GM10248 (cell line): ENCODE data around the gene FOXA1.

Experiments used
- CTCF ChIA-PET: fragments of 300-600 bp; sonication (Branson Sonifier 250); formaldehyde crosslinking; extraction: SDS; loops from one replicate; lab custom pipeline; 2021; ENCODE audit warnings: antibody characterized with exemption; lab: Yijun Ruan, JAX
- POLR2A ChIA-PET: fragments of 350-650 bp; sonication (Branson Sonifier 250); formaldehyde crosslinking; extraction: SDS; loops from one replicate; lab custom pipeline; 2020; ENCODE audit warnings: antibody characterized with exemption; lab: Yijun Ruan, JAX
- DNase-seq: peaks from one replicate; pipeline ENCODE4 v3.0.0; 2012; ENCODE audit errors: extremely low spot score
- TF ChIP-seq, protein P1 (sequence below): IDR thresholded peaks from 2 replicates; pipeline ENCODE4 v1.5.1; 2012; ENCODE audit warnings: mild to moderate bottlenecking, low read depth; ENCODE audit errors: extremely low read depth, missing control alignments, control extremely low read depth

The FOXA1 gene

DNA sequence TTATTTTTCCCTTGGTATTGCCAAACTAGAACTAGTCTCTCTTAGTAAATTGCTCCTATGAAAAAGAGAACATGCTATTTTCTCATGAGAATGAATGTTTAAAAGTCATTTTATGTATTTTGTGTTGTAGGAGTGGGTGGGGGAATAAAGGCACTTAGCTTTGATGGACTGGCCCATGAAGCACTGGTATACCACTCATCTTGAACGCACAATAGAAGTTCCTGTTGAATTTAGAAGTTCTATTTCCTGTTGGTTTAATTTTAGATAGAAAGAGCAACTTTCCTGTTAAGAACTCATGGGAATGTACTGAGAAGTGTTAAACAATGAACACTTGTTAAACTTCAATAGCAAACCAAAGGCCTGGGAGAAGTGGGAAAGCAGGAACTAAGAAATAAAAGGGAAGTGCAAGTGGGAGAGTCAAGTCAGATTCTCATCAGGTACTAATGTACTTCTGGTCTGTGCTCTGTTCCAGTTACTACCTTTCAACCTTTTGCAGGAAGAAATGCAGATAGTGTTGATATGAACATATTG is 23.5 kb upstream of the FOXA1 start:
- POLR2A ChIA-PET: no interaction called here
- CTCF ChIA-PET: no interaction called here
- TF ChIP-seq, protein P1, sequence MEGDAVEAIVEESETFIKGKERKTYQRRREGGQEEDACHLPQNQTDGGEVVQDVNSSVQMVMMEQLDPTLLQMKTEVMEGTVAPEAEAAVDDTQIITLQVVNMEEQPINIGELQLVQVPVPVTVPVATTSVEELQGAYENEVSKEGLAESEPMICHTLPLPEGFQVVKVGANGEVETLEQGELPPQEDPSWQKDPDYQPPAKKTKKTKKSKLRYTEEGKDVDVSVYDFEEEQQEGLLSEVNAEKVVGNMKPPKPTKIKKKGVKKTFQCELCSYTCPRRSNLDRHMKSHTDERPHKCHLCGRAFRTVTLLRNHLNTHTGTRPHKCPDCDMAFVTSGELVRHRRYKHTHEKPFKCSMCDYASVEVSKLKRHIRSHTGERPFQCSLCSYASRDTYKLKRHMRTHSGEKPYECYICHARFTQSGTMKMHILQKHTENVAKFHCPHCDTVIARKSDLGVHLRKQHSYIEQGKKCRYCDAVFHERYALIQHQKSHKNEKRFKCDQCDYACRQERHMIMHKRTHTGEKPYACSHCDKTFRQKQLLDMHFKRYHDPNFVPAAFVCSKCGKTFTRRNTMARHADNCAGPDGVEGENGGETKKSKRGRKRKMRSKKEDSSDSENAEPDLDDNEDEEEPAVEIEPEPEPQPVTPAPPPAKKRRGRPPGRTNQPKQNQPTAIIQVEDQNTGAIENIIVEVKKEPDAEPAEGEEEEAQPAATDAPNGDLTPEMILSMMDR: no peak
- DNase-seq: no peak

DNA sequence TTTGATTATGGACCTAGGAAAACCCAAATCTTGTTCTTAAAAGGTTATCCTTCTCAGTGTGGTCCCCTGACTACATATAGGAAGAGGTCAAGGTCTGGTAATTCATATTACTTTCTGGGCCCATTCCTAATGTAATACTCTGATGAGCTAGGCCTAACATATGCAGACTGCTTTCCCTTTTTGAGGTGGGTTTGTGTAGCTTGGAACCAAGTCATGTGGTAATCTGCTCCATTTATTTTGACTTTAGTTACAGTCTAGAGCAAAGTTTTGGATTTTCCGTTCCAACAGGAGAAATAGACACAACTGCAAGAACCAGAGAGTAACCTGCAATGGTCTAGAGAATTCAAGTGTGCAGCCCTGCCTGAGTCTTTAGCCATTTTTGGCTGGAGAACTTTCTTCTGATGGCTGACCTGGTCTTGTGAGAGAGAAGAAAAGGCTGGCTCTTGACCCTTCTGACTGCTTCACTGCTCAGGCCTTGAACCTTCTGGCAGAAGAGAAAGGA is 22.9 kb upstream of the FOXA1 start:
- ChIA-PET CTCF (interaction anchor here (1.1 kb wide), 1 partner anchor 9 kb away, joined by 3 read pairs; no protein-coding TSS in a partner anchor), POLR2A (no interaction called here)

DNA sequence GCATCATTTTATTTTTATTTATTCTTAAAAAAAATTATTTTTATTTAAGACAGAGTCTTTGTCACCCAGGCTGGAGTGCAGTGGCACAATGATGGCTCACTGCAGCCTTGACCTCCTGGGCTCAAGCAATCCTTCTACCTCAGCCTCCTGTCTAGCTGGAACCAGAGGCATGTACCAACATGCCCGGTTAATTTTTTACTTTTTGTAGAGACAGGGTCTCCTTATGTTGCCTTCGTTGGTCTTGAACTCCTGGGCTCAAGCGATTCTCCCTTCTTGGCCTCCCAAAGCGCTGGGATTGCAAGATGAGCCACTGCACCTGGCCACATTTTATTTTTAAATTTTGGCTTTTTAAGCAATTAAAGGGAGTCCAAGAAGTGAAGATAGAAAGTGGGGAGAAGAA is 21.8 kb upstream of the FOXA1 start:
- ChIA-PET CTCF (interaction anchor here (1.1 kb wide), 1 partner anchor 10 kb away, joined by 3 read pairs; no protein-coding TSS in a partner anchor), POLR2A (no interaction called here)
- no peak for DNase-seq
- TF ChIP-seq, protein P1: no peak

More for the DNA sequence above, 22.9 kb upstream of the FOXA1 start:
- TF ChIP-seq, protein P1: no peak
- no peak for DNase-seq

DNA sequence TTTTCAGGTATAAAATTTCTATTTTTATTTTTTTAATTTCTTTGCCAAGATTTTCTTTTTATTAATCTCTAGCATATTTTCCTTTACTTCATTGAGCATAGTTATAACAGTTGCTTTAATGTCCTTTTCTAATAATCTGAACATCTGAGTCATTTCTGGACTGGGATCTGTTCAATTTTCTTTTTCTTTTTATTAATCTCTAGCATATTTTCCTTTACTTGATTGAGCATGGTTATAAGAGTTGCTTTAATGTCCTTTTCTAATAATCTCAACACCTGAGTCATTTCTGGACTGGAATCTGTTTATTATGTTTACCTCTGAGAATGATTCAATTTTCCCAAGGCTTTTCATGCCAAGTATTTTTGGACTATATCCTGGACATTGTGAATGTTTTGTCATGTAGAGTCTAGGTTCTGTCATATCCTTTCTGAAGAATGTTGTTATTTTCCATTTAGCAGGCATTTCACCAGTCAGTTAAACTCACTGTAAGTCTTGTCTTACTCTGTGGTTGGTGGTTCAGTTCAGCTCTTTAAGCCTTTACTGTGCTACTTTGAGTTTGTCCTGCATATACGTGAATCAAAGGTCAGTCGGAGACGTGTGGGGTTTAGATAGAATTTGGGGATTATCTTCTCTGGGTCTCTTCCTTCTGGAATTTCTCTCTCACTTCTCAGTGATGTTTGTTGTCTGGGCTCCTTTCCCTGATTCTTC is 20.7 kb upstream of the FOXA1 start:
- ChIA-PET POLR2A (no interaction called here), CTCF (no interaction called here)
- TF ChIP-seq, protein P1: no peak
- no peak for DNase-seq

DNA sequence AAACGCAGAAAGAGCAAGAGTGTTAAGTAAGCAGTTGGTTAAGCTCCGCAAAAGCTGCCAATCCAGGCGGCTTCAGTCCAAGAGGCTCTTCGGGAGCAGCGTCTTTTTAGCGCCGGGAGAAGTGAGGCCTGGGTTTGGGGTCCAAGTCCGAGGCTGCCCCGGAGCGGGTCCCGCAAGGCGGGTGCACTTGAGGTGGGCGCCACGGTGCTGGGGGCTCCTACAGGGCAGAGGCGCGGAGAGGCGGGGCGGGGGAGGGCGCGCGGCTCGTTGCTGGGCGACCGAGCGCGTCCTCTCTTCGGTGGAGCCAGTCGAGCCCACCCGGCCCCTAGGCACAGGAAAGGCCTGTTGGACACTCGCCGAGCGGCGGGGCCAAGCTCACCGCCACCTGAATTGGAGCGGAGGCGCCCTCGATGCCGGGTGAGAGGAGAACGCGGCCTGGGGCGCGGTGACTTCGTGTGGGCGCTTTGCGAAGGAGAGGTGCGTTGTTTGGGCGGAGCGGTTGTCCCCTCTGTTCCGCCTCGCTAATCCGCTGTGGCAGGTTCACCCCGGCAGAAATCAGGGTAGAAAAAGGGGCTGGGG is 16.0 kb upstream of the FOXA1 start:
- no peak for DNase-seq
- POLR2A ChIA-PET: no interaction called here
- CTCF ChIA-PET: no interaction called here
- TF ChIP-seq, protein P1: no peak

DNA sequence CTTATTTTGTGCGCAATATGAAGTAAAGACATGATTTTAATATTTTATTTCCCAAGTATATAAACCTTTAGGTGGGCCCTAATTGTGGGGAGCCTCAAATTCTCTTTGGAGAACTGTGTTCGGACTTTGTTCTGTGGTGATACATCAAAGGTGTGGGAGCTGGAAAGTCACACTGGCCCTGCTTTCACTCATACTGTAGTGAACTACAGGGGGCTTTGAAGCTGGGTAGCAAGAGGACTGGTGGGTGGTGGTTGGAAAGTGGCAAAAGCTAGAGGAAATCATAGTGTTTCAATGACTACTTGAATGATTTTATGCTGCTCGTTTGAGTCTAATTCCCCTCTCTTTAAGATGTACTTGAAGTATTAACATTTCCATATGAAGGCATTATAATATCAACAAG is 13.6 kb upstream of the FOXA1 start:
- CTCF ChIA-PET: no interaction called here
- TF ChIP-seq, protein P1: no peak
- POLR2A ChIA-PET: no interaction called here
- DNase-seq: no peak
